BJ (cell line): ENCODE data around the gene CDK15. TPM values are rescaled to one million over a fixed set of nuclear protein-coding genes. Genes with fewer than 3 reads are reported as not detected.

Experiments used
- CTCF ChIA-PET: fragments of 350-600 bp; formaldehyde crosslinking; extraction: SDS; loops from one replicate; lab custom pipeline; 2021; ENCODE audit warnings: antibody characterized with exemption, inconsistent platforms; lab: Yijun Ruan, JAX
- POLR2A ChIA-PET: fragments of 300-600 bp; sonication (Branson Sonifier 250); formaldehyde crosslinking; extraction: SDS; loops from one replicate; lab custom pipeline; 2021; ENCODE audit warnings: antibody characterized with exemption; lab: Charles Lee
- DNase-seq: peaks from one replicate; pipeline ENCODE4 v3.0.0-alpha.2; 2011; ENCODE audit warnings: low read depth
- H3K27me3 ChIP-seq: 2 replicates; pipeline ENCODE4 v1.6.0; 2011; ENCODE audit warnings: low read length; ENCODE audit not compliant: control insufficient read depth, insufficient read depth
- H3K36me3 ChIP-seq: 2 replicates; pipeline ENCODE4 v1.5.1; 2011; ENCODE audit warnings: low read length; ENCODE audit not compliant: control insufficient read depth, insufficient read depth
- H3K4me3 ChIP-seq: 2 replicates; pipeline ENCODE4 v1.5.1; 2011; ENCODE audit warnings: low read depth, mild to moderate bottlenecking, control low read depth, low read length
- polyA plus RNA-seq: library from polyadenylated mRNA; depleted of rRNA; stranded (reverse); fragments of >200 nt; gene quantifications from 2 replicates; pipeline ENCODE4 v1.2.3, GENCODE V29; 2011
- TF ChIP-seq, protein P1 (sequence below): IDR thresholded peaks from 2 replicates; pipeline ENCODE4 v1.5.1; 2011; ENCODE audit warnings: low read depth, mild to moderate bottlenecking, control low read depth, inconsistent platforms, low read length, moderate library complexity; ENCODE audit not compliant: insufficient read depth

Gene CDK15
- polyA plus RNA-seq, 1 experiment: 8.2 TPM

DNA sequence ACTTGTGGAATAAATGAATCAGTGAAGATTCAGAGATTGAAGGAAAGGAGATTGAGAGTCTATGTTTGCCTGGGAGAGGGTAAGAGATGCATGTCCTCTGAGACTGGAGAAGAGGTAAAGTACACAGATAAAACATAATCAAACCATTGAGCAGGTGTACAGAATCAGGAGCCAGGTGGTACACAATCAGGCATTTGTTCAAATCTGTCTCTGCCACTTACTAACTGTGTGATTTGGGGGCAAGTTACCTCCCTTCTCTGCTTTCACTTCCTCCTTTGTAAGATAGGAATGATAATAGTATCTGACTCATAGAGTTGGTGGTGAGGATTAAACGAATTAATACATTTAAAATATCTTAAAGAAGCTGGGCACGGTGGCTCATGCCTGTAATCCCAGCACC lies 94.0 kb downstream of the CDK15 start:
- POLR2A ChIA-PET: no interaction called here
- H3K27me3 ChIP-seq: no peaks in the 10 kb centered on the region
- DNase-seq: no peak
- no peaks in the 10 kb centered on the region for H3K36me3 ChIP-seq
- CTCF ChIA-PET: no interaction called here
- TF ChIP-seq, protein P1, sequence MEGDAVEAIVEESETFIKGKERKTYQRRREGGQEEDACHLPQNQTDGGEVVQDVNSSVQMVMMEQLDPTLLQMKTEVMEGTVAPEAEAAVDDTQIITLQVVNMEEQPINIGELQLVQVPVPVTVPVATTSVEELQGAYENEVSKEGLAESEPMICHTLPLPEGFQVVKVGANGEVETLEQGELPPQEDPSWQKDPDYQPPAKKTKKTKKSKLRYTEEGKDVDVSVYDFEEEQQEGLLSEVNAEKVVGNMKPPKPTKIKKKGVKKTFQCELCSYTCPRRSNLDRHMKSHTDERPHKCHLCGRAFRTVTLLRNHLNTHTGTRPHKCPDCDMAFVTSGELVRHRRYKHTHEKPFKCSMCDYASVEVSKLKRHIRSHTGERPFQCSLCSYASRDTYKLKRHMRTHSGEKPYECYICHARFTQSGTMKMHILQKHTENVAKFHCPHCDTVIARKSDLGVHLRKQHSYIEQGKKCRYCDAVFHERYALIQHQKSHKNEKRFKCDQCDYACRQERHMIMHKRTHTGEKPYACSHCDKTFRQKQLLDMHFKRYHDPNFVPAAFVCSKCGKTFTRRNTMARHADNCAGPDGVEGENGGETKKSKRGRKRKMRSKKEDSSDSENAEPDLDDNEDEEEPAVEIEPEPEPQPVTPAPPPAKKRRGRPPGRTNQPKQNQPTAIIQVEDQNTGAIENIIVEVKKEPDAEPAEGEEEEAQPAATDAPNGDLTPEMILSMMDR: no peak
- H3K4me3 ChIP-seq: no peak overlapping the region

DNA sequence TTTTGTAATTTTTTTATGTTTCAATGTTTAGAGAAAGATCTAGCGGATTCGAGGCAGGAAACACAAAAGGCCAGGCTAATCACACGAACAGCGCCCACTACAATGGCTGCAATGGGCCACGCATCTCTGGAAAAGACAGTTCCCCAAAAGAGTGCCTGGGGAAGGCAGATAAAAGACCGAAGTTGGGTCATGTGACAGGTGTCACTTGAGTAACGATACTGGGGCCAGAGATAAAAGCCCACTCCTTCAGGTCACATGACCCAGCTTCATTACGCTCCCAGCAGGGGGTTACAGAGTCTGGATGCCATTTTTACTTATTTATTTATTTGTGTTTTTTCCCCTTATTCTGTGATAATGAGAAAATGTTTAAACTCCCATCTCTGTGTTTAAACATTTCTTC lies 95.4 kb downstream of the CDK15 start:
- TF ChIP-seq, protein P1: no peak
- no peak overlapping the region for H3K4me3 ChIP-seq
- DNase-seq: no peak
- POLR2A ChIA-PET: no interaction called here
- no peaks in the 10 kb centered on the region for H3K27me3 ChIP-seq
- CTCF ChIA-PET: interaction anchor here (1.0 kb wide), 1 partner anchor 11 kb away, joined by 4 read pairs; no protein-coding TSS in a partner anchor
- H3K36me3 ChIP-seq: no peaks in the 10 kb centered on the region

DNA sequence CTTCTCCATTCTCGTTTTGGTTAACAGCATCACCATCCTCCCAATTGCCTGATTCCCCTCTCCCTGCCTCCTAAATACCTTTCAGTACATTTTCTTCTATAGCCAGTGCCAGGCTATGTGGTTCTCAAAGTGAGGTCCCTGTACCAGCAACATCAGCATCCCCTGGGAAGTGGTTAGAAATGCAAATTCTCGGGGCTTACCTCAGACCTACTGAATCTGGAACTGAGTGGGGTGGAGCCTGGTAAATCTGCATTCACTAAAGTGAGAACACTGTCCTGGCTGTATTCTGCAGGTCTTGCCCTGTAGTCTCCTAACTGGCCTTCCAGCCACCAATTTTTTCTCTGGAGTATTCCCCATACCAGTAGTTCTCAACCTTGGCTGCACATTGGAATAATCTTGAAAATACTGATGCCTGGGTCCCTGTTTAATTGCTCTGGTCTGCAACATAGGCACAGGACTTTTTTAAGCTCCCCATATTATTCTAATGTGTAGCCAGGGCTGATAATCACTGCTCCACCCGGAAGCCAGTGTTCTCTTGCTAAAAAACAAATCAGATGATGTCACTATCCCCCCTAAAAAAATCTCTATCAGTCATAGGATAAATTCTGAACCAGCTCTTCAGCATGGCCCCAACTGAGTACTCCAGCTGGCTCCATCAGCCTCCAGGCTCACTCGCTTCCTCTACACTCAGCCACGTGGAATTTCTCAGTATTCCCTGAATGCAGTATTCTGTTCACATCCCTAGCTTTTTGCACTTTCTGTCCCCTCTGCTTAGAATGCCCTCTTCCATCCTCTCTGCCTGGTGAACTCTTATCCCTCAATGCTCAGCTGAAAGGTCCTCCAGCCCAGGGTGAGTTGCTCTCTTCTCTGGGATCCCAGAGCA lies 98.4 kb downstream of the CDK15 start:
- ChIA-PET POLR2A (no interaction called here), CTCF (interaction anchor here (1.1 to 1.8 kb wide), 2 partner anchors 107 to 273 kb away, joined by 3 to 4 read pairs; no protein-coding TSS in a partner anchor)
- TF ChIP-seq, protein P1: no peak
- DNase-seq: no peak
- no peaks in the 10 kb centered on the region for H3K27me3 ChIP-seq
- no peaks in the 10 kb centered on the region for H3K36me3 ChIP-seq
- no peak overlapping the region for H3K4me3 ChIP-seq

DNA sequence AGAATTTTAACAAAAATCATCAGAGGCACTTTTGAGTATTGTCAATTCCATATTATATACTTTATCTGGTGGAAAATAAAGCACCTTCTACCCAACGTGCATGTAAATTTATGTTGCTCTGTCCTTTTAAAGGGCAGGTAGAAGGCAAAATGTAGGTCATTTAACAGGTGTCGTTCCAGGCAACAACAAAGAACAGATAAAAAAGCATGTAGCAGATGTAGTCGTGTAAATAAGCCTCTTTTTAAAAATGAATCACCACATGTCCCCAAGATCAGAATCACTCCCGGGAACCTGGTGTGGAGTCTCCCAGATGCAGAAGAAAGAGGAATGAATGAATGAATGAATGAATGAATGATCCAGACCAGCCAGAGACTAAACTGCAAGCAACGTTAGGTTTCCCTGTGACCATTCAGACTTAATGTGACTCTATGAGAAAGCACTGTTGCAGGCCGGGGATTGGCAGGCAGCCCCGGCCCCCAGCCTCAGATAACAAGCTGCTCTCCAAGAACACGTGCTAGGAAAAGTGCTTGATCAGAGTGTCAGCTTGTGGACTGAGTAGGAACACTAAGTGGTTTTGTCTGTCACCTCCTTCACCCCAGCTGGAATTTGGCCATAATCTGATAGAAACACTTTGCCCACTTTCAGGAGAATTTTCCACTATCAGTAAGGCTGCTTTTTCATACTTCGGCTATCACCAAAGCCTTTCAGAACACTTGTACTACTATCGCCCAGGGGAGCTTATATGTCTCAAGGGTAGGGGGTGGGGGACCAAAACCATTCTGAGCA lies 100.6 kb downstream of the CDK15 start:
- Histone ChIP-seq H3K36me3 (no peaks in the 10 kb centered on the region), H3K27me3 (no peaks in the 10 kb centered on the region), H3K4me3 (no peak overlapping the region)
- TF ChIP-seq, protein P1: no peak
- ChIA-PET CTCF (interaction anchor here (1.3 to 1.8 kb wide), 3 partner anchors 22 to 109 kb away, joined by 3 to 4 read pairs (median 3); no protein-coding TSS in a partner anchor), POLR2A (no interaction called here)
- DNase-seq: no peak

DNA sequence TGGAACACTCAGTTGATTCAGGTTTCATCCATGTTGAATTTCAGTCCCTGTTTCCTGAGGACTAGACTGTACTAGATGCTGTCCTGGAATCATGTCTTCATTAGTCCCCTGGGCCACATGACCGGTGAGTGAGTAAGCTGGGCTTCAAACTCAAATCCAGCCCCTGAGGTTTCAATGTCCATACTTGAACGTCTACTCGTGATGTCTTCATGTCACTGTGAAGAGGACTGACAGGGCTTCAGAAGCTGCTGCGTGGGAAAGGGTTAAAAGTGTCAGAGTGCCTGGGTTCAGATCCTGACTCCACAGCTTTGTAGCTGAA lies 101.2 kb downstream of the CDK15 start:
- H3K4me3 ChIP-seq: no peak overlapping the region
- DNase-seq: no peak
- TF ChIP-seq, protein P1: no peak
- ChIA-PET CTCF (interaction anchor here (1.3 to 1.4 kb wide), 2 partner anchors 22 to 23 kb away, joined by 3 read pairs; no protein-coding TSS in a partner anchor), POLR2A (no interaction called here)
- no peaks in the 10 kb centered on the region for H3K27me3 ChIP-seq
- no peaks in the 10 kb centered on the region for H3K36me3 ChIP-seq
